HL-60 (cell line): ENCODE results near the gene ARID5B.

Source experiments
- DNase-seq, 2 experiments: peaks; one replicate each; pipeline ENCODE4 v3.0.0-alpha.2; 2010 to 2020; ENCODE audit warnings: low read depth in 1 of 2, low spot score in 1 of 2
- H3K27ac ChIP-seq: fragments of 250-450 bp; sonication (Bioruptor Pico); replicated peaks from 2 replicates; pipeline ENCODE4 v1.5.1; 2020; ENCODE audit warnings: mild to moderate bottlenecking, moderate library complexity
- H3K27me3 ChIP-seq: fragments of 250-450 bp; sonication (Bioruptor Pico); 2 replicates; pipeline ENCODE4 v1.5.1; 2021; ENCODE audit warnings: mild to moderate bottlenecking, moderate library complexity; ENCODE audit not compliant: insufficient read depth, poor library complexity, severe bottlenecking
- H3K4me3 ChIP-seq: replicated peaks from 2 replicates; pipeline ENCODE4 v1.5.1; 2011; ENCODE audit warnings: mild to moderate bottlenecking, control low read depth, low read length; ENCODE audit not compliant: insufficient read depth
- CTCF ChIP-seq: IDR thresholded peaks from one replicate; pipeline ENCODE4 v1.5.1; 2011; ENCODE audit warnings: low read length, control low read depth, inconsistent platforms; ENCODE audit not compliant: insufficient read depth
- GABPA ChIP-seq: IDR thresholded peaks from 2 replicates; pipeline ENCODE4 v1.6.1; 2012; ENCODE audit warnings: low read depth
- POLR2AphosphoS5 ChIP-seq: IDR thresholded peaks from 2 replicates; pipeline ENCODE4 v1.6.1; 2012; ENCODE audit warnings: low read depth
- REST ChIP-seq: IDR thresholded peaks from 2 replicates; pipeline ENCODE4 v1.6.1; 2012; ENCODE audit warnings: low read depth; ENCODE audit not compliant: insufficient replicate concordance
- SPI1 ChIP-seq: IDR thresholded peaks from 2 replicates; pipeline ENCODE4 v1.6.1; 2012; ENCODE audit warnings: low read depth, mild to moderate bottlenecking, borderline replicate concordance

ARID5B gene

GRCh38 chr10:62005687-62006086, 104.2 kb downstream of the ARID5B start:
- DNase-seq = no peak
- Histone ChIP-seq H3K27me3 (no peaks in the 10 kb centered on the region), H3K4me3 (no peak overlapping the region), H3K27ac (no peak overlapping the region)
- TF ChIP-seq SPI1 = no peak
- no peak for TF ChIP-seq REST
- no peak for TF ChIP-seq POLR2AphosphoS5
- no peak for TF ChIP-seq CTCF
- no peak for TF ChIP-seq GABPA

GRCh38 chr10:62007145-62007544, 105.6 kb downstream of the ARID5B start:
- H3K4me3 ChIP-seq = no peak overlapping the region
- no peak for DNase-seq
- TF ChIP-seq GABPA (no peak), SPI1 (no peak), CTCF (no peak), POLR2AphosphoS5 (no peak), REST (no peak)
- no peaks in the 10 kb centered on the region for H3K27me3 ChIP-seq
- H3K27ac ChIP-seq = no peak overlapping the region

GRCh38 chr10:62008196-62008595, 106.7 kb downstream of the ARID5B start:
- H3K27me3 ChIP-seq = no peaks in the 10 kb centered on the region
- H3K27ac ChIP-seq = no peak overlapping the region
- no peak for DNase-seq
- TF ChIP-seq SPI1 (no peak), REST (no peak)
- H3K4me3 ChIP-seq = no peak overlapping the region

GRCh38 chr10:62008946-62009345, 107.4 kb downstream of the ARID5B start:
- no peak for DNase-seq
- no peak for TF ChIP-seq SPI1
- TF ChIP-seq REST = no peak
- TF ChIP-seq GABPA = no peak
- no peak for TF ChIP-seq POLR2AphosphoS5
- no peak for TF ChIP-seq CTCF
- no peaks in the 10 kb centered on the region for H3K27me3 ChIP-seq

More at GRCh38 chr10:62008946-62009345, 107.4 kb downstream of the ARID5B start:
- no peak overlapping the region for H3K27ac ChIP-seq
- H3K4me3 ChIP-seq = no peak overlapping the region
